ENCODE measurements around the gene PCNX2.

The PCNX2 gene

GRCh38 chr1:233224311-233224710 lies 71.2 kb downstream of the PCNX2 start:
- TF ChIP-seq EZH2phosphoT487 (IDR thresholded peaks at IDR 0.05; ENCODE audit: borderline replicate concordance) (no peak), CTCF (conservative IDR thresholded peaks at IDR 0.05; ENCODE audit: low read length) (no peak)
- Histone ChIP-seq H3K4me2 (ENCODE audit: low read depth, low read length, poor library complexity, severe bottlenecking) (no peak overlapping the region), H3K79me2 (ENCODE audit: insufficient read depth, low read length) (no peaks in the 10 kb centered on the region), H3K4me3 (ENCODE audit: low read length, poor library complexity, severe bottlenecking) (no peak overlapping the region), H3K27me3 (ENCODE audit: insufficient read depth, low read length, poor library complexity, severe bottlenecking) (no peaks in the 10 kb centered on the region), H4K20me1 (ENCODE audit: insufficient read depth, low read length, poor library complexity, severe bottlenecking) (no peaks in the 10 kb centered on the region), H3F3A (ENCODE audit: low read depth) (no peaks in the 10 kb centered on the region), H3K4me1 (ENCODE audit: insufficient read depth, low read length, poor library complexity, severe bottlenecking) (no peaks in the 10 kb centered on the region), H3K9me3 (ENCODE audit: insufficient read depth, low read depth, low read length) (no peaks in the 10 kb centered on the region), H3K9me2 (replicated peaks; ENCODE audit: low read depth, low read length) (no peaks in the 10 kb centered on the region), H3K9ac (ENCODE audit: low read depth, low read length, poor library complexity, severe bottlenecking) (no peak overlapping the region), H3K36me3 (ENCODE audit: insufficient read depth, low read length) (peaks cover 12% of the 10 kb centered on the region; the same call in 1 of the 2 replicates), H2AFZ (ENCODE audit: low read length) (no peak overlapping the region)

- no peaks in the 10 kb centered on the region for H3K79me2 ChIP-seq (ENCODE audit: insufficient read depth, low read length)
- no peaks in the 10 kb centered on the region for H3F3A ChIP-seq (ENCODE audit: low read depth)
- no peaks in the 10 kb centered on the region for H4K20me1 ChIP-seq (ENCODE audit: insufficient read depth, low read length, poor library complexity, severe bottlenecking)
- peaks cover 11% of the 10 kb centered on the region; the same call in 1 of the 2 replicates for H3K36me3 ChIP-seq (ENCODE audit: insufficient read depth, low read length)
- no peak overlapping the region for H2AFZ ChIP-seq (ENCODE audit: low read length)
- no peak overlapping the region for H3K9ac ChIP-seq (ENCODE audit: low read depth, low read length, poor library complexity, severe bottlenecking)
- no peak overlapping the region for H3K4me3 ChIP-seq (ENCODE audit: low read length, poor library complexity, severe bottlenecking)
- TF ChIP-seq EZH2phosphoT487 (IDR thresholded peaks at IDR 0.05; ENCODE audit: borderline replicate concordance): no peak
- TF ChIP-seq CTCF (conservative IDR thresholded peaks at IDR 0.05; ENCODE audit: low read length): no peak
- no peaks in the 10 kb centered on the region for H3K27me3 ChIP-seq (ENCODE audit: insufficient read depth, low read length, poor library complexity, severe bottlenecking)
- H3K9me3 ChIP-seq (ENCODE audit: insufficient read depth, low read depth, low read length): no peaks in the 10 kb centered on the region
- no peaks in the 10 kb centered on the region for H3K4me1 ChIP-seq (ENCODE audit: insufficient read depth, low read length, poor library complexity, severe bottlenecking)
- H3K9me2 ChIP-seq (replicated peaks; ENCODE audit: low read depth, low read length): no peaks in the 10 kb centered on the region
- H3K4me2 ChIP-seq (ENCODE audit: low read depth, low read length, poor library complexity, severe bottlenecking): no peak overlapping the region
These were observed 77.7 kb downstream of the PCNX2 start for GRCh38 chr1:233217832-233218231.

GRCh38 chr1:233216009-233216408 lies 79.5 kb downstream of the PCNX2 start:
- H2AFZ ChIP-seq (ENCODE audit: low read length): no peak overlapping the region
- H3K4me1 ChIP-seq (ENCODE audit: insufficient read depth, low read length, poor library complexity, severe bottlenecking): no peaks in the 10 kb centered on the region
- no peaks in the 10 kb centered on the region for H3K9me2 ChIP-seq (replicated peaks; ENCODE audit: low read depth, low read length)
- H4K20me1 ChIP-seq (ENCODE audit: insufficient read depth, low read length, poor library complexity, severe bottlenecking): no peaks in the 10 kb centered on the region
- H3K9ac ChIP-seq (ENCODE audit: low read depth, low read length, poor library complexity, severe bottlenecking): no peak overlapping the region
- H3K36me3 ChIP-seq (ENCODE audit: insufficient read depth, low read length): peaks cover 8% of the 10 kb centered on the region; the same call in 1 of the 2 replicates
- TF ChIP-seq EZH2phosphoT487 (IDR thresholded peaks at IDR 0.05; ENCODE audit: borderline replicate concordance) (no peak), CTCF (conservative IDR thresholded peaks at IDR 0.05; ENCODE audit: low read length) (no peak)
- H3K4me3 ChIP-seq (ENCODE audit: low read length, poor library complexity, severe bottlenecking): no peak overlapping the region
- no peaks in the 10 kb centered on the region for H3K9me3 ChIP-seq (ENCODE audit: insufficient read depth, low read depth, low read length)
- no peaks in the 10 kb centered on the region for H3K79me2 ChIP-seq (ENCODE audit: insufficient read depth, low read length)
- H3F3A ChIP-seq (ENCODE audit: low read depth): no peaks in the 10 kb centered on the region
- H3K27me3 ChIP-seq (ENCODE audit: insufficient read depth, low read length, poor library complexity, severe bottlenecking): no peaks in the 10 kb centered on the region
- no peak overlapping the region for H3K4me2 ChIP-seq (ENCODE audit: low read depth, low read length, poor library complexity, severe bottlenecking)

Measured in Loucy (cell line).